ENCODE measurements around the gene SLC25A24.
"Not testable (repeated sequence)": the region's sequence is repeated elsewhere in the genome, so short reads cannot be mapped to it uniquely, and the experiment has no call there.

The SLC25A24 gene

DNA sequence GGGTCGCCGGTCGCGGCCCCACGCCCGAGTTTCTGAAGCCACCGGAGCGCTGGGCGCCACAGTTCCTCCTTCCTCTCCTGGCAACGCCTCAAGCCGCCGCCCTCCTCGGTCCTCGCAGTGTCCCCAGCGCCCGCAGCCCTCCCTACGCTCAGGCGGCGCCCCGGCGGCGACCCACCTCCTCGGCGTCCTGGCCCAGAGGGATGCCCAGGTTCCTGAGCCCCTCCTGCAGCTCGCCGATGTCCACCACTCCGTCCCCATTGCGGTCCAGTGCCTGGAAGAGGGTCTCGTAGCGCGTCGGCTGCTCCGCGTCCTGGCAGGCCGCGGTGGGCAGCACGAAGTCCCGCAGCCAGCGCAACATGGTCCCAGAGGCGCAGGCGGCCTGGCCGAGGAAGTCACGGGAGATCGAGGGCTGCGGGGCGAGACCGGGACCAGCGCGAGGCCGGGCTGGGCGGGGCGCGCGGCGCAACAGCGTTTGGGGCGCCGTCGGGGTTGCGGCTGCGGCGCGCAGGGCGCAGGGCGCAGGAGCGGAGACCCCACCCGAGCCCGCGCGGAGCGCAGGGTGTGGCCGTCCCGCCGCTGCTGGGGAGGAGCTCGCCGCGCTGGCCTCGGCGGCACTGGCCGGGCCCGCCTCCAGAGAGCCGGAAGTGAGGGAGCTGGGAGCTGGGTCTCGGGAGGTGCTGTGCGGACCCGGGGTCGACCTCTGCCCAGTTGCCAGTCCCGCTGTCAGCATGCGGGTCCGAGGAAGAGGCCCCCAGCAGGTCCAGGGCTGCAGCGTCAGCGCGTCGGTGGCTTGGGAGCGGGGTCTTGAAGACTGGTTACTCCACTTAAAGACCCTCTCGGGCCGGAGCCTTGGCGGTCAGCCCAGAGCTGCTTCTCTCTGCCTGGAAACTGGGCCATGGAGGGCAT, at the start of gene SLC25A24:
SLC25A24 (minus strand) TSS at position 563 of the 906 bp plus-strand sequence; CDS start at position 358, 205 bp downstream.
- DNase-seq (ENCODE audit: low spot score) = peak; percentile 76

- DNase-seq (ENCODE audit: low spot score) = not testable (repeated sequence)
Measured at GRCh38 chr1:108243976-108244375, 43.8 kb upstream of the SLC25A24 start, which contains the start of gene NBPF4. Gene NBPF4 (minus strand): TSS chr1:108244076. CDS start chr1:108243761, 315 bp downstream.

GRCh38 chr1:108239426-108239825, 39.3 kb upstream of the SLC25A24 start:
- not testable (repeated sequence) for DNase-seq (ENCODE audit: low spot score)

DNA sequence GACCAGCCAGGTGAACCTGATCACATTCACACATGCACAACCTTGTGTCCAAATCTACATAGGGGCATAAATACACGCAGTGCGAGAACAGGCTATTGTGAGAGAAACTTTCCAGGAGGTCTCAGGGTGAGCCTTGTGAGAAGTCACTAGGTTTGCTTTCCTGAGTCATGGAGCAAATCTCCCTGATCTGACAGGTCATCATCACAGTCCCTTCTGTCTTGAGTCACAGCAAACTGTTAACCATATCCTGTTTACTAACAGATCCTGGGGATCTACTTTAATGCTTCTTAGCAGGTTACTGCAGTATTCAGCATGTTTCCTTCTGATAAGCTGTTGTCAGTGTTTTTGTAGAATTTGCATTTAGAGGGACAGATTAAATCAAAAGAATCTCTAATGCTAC, 35.2 kb upstream of the SLC25A24 start:
- DNase-seq (ENCODE audit: low spot score) = not testable (repeated sequence)

GRCh38 chr1:108232183-108232582, 32.0 kb upstream of the SLC25A24 start:
- DNase-seq (ENCODE audit: low spot score) = not testable (repeated sequence)

- DNase-seq (ENCODE audit: low spot score) = not testable (repeated sequence)
Measured at GRCh38 chr1:108229976-108230375, 29.8 kb upstream of the SLC25A24 start.

GRCh38 chr1:108227772-108228171, 27.6 kb upstream of the SLC25A24 start:
- DNase-seq (ENCODE audit: low spot score) = not testable (repeated sequence)

DNA sequence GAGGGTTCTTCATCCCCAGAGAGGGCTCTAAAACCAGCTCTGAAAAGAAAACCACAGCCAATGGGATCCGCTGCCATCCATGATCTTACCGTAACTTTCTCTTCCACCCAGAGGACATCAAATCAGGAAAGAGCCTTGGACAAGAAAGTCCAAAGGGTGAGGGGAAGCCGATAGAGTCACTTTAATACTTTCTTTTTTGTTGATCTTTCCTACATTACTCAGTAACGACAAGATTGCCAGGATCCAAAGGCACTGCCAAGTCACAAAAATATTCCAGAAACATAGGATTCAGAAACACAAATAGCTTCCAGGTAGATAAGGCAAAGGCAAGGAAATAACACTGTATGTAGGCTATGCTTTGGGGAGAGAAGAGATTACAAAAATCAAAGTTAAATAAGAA, 26.7 kb upstream of the SLC25A24 start:
- DNase-seq (ENCODE audit: low spot score) = not testable (repeated sequence)

DNA sequence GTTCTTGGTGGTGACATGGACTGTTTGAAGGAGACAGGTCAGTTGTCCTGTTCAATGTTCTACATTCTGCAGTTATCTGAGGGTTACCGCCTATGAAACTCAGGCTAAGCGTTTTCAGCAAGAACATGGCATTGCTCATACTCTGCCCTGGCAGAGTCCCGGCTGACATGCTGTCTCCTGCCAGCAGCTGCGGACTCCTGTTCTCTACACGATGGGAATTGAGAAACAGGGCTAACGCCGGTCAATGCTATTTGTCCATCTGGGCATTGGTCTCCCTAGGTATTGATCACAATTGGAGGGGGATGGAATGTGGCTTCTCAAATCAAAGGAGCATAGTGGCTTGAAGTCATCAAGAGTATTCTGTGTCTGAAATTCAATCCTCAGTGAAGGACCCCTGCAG, 23.1 kb upstream of the SLC25A24 start:
- not testable (repeated sequence) for DNase-seq (ENCODE audit: low spot score)

DNA sequence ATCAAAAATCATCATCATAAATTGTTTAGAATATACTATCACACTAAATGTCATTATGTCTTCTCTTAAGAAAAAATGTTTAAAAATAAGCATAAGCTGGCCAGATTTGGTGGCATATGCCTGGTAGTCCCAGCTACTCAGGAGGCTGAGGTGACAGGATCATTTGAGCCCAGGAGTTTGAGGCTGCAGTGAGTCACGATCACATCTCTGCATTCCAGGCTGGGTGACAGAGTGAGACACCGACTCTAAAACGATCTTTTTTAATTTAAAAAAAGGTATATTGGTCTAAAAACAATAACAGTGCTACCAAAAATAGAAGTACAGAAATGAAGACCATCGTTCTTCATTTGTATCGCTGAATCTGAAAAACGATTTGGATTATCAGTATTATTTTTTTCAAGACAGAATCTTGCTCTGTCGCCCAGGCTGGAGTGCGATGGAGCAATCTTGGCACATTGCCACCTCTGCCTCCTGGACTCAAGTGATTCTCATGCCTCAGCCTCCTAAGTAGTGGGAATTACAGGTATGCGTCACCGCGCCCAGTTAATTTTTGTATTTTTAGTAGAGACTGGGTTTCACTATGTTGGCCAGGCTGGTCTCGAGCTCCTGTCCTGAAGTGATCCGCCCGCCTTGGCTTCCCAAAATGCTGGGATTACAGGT, 17.5 kb upstream of the SLC25A24 start:
- not testable (repeated sequence) for DNase-seq (ENCODE audit: low spot score)

DNA sequence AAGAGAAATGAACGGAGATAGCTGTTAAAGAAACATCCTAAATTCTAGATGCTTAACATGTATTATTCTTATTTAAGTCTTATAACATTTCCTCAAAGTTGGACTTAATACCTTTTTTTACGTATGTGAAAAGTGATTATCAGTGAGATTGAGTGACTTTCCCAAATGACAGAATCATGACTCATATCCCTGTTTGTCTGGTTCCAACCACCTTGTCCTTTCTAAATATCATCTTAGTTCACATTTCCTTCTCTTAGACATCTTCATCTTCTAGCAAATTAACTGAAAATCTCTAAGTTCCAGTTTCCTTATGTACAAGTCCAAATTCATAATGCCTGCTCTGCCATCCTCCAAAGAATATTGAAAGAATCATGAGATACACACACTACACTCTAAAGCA, 16.9 kb upstream of the SLC25A24 start:
- not testable (repeated sequence) for DNase-seq (ENCODE audit: low spot score)

DNA sequence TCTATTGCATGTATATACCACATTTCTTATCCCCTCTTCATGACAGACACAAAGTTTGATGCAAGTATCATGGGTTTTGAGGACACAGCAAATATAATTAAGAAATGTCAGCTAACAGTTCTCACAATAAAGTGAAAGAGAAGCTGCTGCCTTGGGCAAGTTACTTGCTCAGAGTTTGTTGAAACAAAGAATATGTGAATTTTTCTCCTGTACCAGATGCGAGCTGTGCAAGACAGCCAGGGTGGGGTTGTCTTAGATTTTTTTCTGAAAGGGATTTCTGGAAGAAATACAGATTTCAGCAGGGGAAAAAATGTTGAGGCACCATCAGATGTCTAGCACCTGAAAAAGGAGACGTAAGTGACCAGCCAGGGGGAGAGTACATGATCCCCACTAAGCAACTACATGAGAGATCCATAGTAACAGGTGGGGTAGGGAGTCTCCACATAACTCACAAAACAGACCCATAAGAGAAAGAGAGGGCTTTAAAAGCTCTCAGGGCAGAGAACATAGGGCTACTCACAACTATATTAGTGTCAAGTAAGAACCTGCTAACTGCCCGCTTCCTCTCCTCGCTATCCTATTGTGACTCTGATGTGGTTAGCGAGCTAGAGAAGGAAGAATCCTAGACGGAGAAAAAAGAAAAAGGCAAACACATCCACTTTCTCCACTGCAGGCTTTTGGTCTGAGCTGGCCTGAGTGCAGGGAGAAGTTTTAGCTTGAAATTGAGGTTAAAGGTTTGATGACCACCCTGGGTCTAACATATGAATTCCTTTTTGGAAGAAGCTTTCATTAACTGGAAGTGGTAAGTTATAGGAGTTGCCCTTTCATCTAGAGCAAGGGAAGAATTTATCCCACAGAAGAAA, 16.1 kb upstream of the SLC25A24 start:
- DNase-seq (ENCODE audit: low spot score) = not testable (repeated sequence)

- DNase-seq (ENCODE audit: low spot score) = not testable (repeated sequence)
Measured at GRCh38 chr1:108214641-108215465, 14.7 kb upstream of the SLC25A24 start.

DNA sequence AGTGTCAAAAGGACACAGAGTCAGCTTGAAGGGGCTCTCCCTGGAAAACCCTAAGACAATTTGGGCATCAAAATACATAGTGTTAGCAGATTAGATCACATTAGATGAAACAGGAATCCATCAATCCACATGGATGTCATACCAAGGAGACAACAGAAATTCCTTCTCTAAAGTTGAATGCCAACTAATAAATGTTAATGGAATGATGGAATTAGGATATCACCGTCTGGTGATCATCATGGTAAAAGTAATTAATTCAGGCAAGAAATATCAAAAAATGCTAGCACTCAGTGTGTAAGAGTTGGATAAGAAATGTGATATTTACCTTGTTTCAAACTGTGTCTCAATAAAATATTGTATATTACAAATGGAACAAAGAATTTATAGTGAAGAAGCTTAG, 10.9 kb upstream of the SLC25A24 start:
- DNase-seq (ENCODE audit: low spot score) = no peak

- DNase-seq (ENCODE audit: low spot score) = no peak
Measured at GRCh38 chr1:108209456-108210108, 9.4 kb upstream of the SLC25A24 start.

GRCh38 chr1:108208724-108209446, 8.7 kb upstream of the SLC25A24 start:
- DNase-seq (ENCODE audit: low spot score) = no peak

GRCh38 chr1:108203582-108203981, 3.4 kb upstream of the SLC25A24 start:
- DNase-seq (ENCODE audit: low spot score) = not testable (repeated sequence)

DNA sequence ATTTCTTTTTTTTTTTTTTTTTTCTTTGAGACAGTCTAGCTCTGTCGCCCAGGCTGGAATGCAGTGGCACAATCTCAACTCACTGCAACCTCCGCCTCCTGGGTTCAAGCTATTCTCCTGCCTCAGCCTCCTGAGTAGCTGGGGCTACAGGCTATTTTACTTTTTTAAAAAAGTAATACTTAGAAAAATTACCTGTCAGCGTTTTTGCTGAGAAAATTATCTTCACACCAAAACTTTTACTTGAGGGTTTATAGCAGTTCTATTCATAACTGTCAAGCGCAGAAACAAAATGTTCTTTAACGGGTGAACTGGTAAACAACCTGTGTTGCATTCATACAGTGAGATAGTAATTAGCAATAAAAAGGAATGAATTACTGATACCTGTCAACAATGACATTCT, 1.5 kb upstream of the SLC25A24 start:
- no peak for DNase-seq (ENCODE audit: low spot score)

GRCh38 chr1:108200687-108201051, 526 bp upstream of the SLC25A24 start:
- DNase-seq (ENCODE audit: low spot score) = peak; percentile 53

DNA sequence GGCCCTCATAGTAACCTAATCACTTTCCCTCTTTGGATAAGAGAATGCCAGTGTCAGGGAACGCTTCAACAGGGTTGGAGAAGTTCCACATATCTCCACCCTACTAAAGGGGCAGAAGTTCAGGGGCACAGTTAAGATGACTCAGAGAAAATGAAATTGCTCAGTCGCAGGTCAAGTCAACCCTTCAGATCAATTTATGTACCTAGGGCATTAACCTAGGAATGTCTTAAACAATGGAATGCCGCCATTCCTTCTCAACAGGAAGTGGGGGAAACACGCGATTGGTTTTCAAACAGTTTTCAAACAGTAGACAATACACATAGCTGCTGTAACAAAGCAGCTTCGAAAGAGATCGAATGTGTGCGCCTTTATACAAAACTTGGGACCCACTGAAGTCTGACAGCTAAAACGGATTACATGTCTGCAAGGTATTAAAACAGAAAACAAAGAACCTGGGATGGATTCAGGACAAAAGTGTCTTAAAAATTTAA, 897 bp downstream of the SLC25A24 start:
- no peak for DNase-seq (ENCODE audit: low spot score)

All from CD4-positive, alpha-beta T cell treated with Interleukin-6 at 100 ng/mL for 8 hours (primary cell).